Stimulated activated CD8-positive, alpha-beta memory T cell treated with anti-CD3 and anti-CD28 coated beads, Interleukin-7, amount 100 ng/mL, for 4 hours (primary cell): Measurements from ENCODE around the gene CDK5RAP2.

Experiments
- DNase-seq, 2 donors: peaks; one replicate each; pipeline ENCODE4 v3.0.0-alpha.2; 2020; ENCODE audit warnings: low read depth in 2 of 2

The CDK5RAP2 gene

GRCh38 chr9:120360046-120360445, 219.9 kb downstream of the CDK5RAP2 start:
- no peak for DNase-seq

- no peak for DNase-seq
Measured at GRCh38 chr9:120358877-120359276, 221.1 kb downstream of the CDK5RAP2 start.

GRCh38 chr9:120353506-120353905, 226.5 kb downstream of the CDK5RAP2 start:
- DNase-seq: no peak

- DNase-seq: no peak
Measured at GRCh38 chr9:120351106-120351505, 228.9 kb downstream of the CDK5RAP2 start.

- no peak for DNase-seq
Measured at GRCh38 chr9:120350596-120350995, 229.4 kb downstream of the CDK5RAP2 start.

- no peak for DNase-seq
Measured at GRCh38 chr9:120348951-120349429, 231.0 kb downstream of the CDK5RAP2 start.

GRCh38 chr9:120345379-120345778, 234.6 kb downstream of the CDK5RAP2 start:
- DNase-seq: no peak

- DNase-seq: no peak
Measured at GRCh38 chr9:120344230-120344629, 235.7 kb downstream of the CDK5RAP2 start.

GRCh38 chr9:120343416-120343815, 236.6 kb downstream of the CDK5RAP2 start:
- no peak for DNase-seq
